GM21528 (cell line): ENCODE results near the gene ATP8B1.
"Not testable (repeated sequence)": the region's sequence is repeated elsewhere in the genome, so short reads cannot be mapped to it uniquely, and the experiment has no call there.

ENCODE experiments used
- ATAC-seq: cut with Tn5 transposase; IDR thresholded peaks from one replicate; pipeline ENCODE4 v1.9.1; 2021; ENCODE audit warnings: mild to moderate bottlenecking, moderate library complexity; ENCODE audit not compliant: unreplicated experiment, low FRiP score

The ATP8B1 gene

GRCh38 chr18:57737400-57738060 is 65.6 kb downstream of the ATP8B1 start:
- no peak for ATAC-seq

DNA sequence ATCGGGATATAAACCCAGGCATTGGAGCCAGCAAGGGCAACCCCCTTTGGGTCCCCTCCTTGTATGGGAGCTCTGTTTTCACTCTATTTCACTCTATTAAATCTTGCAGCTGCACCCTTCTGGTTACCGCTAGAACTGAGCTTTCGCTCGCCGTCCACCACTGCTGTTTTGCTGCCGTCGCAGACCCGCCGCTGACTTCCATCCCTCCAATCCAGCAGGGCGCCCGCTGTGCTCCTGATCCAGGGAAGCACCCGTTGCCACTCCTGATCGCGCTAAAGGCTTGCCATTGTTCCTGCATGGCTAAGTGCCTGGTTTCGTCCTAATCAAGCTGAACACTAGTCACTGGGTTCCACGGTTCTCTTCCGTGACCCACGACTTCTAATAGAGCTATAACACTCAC is 68.1 kb downstream of the ATP8B1 start:
- not testable (repeated sequence) for ATAC-seq

DNA sequence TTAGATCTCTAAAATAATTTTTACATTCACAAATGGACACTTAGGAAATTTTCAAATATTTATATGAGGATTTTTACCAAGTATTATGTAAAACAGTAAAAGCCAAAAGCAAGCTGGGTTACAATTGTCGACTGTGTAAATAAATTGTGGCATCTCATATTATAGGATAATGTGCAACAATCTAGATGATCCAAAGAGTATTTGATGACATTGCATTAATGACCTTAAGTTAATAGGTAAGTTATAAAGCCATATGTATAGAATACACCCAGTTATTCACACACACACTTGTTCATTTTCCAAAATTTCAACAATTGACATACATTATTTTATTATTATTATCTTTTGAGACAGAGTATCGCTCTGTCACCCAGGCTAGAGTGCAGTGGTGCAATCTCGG is 69.3 kb downstream of the ATP8B1 start:
- ATAC-seq, result no peak

DNA sequence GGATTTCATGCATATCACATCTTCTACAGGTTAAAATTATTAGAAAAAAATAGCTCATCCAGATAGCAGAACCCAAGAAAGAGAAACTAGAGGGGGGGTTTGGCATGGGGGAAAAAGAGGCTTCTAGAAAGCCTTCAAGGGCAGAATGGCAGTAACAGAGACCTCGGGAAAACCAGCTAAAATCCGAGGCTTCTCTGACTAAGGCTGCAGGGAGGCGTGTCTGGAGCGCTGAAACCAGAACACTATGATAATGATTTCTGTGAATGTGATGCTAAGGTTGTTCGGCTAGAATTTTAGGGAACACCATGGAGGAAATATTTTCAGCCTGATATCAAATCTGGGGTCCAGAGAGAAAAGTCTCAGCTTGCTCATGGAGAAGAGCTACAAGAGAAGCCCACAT is 73.0 kb downstream of the ATP8B1 start:
- no peak for ATAC-seq

DNA sequence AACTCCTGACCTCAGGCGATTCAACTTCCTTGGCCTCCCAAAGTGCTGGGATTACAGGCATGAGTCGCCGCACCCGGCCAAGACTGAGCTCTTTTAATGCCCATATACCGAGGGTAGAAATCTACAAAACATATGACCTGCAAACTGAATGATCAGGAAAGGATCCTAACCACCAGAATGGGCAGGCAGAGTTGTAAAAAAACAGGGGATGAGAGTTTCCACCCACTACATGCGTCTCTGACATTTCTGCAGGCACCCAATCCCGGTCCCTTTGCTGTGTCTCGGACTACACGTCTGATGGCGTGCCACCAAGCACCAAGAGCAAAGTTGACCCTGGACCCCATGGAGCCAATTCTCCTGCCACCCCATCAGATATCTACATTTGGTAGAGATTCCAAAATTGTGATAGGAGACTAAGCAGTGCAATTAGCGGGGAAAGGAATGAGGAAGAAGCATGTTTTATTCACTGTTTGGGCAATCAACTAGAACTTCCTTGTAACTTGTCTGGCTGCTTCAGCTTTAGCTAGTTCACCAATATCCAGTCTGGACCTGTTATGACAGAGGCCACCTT is 74.1 kb downstream of the ATP8B1 start:
- no peak for ATAC-seq

- ATAC-seq, result no peak
Observed at GRCh38 chr18:57727952-57728807, 74.9 kb downstream of the ATP8B1 start.

DNA sequence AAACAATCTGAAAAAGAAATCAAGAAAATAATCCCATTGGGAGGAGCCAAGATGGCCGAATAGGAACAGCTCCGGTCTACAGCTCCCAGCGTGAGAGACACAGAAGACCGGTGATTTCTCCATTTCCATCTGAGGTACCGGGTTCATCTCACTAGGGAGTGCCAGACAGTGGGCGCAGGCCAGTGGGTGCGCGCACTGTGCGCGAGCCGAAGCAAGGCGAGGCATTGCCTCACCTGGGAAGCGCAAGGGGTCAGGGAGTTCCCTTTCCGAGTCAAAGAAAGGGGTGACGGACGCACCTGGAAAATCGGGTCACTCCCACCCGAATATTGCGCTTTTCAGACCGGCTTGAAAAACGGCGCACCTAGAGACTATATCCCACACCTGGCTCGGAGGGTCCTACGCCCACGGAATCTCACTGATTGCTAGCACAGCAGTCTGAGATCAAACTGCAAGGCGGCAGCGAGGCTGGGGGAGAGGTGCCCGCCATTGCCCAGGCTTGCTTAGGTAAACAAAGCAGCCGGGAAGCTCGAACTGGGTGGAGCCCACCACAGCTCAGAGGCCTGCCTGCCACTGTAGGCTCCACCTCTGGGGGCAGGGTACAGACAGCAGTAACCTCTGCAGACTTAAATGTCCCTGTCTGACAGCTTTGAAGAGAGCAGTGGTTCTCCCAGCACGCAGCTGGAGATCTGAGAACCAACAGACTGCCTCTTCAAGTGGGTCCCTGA is 83.7 kb downstream of the ATP8B1 start:
- ATAC-seq, result not testable (repeated sequence)

GRCh38 chr18:57716549-57716948 is 86.6 kb downstream of the ATP8B1 start:
- no peak for ATAC-seq

DNA sequence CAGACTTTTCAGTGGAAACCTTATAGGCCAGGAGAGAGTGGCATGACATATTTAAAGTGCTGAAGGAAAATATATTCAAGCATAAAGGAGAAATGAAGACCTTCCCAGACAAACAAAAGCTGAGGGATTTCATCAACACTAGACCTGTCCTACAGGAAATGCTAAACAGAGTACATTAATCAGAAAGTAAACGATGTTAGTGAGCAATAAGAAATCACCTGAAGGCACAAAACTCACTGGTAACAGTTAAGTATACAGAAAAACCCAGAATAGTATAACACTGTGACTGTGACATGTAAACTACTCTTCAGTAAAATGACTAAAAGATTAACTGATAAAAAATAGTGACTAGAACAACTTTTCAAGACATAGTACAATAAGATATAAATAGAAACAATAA is 87.4 kb downstream of the ATP8B1 start:
- ATAC-seq, result no peak

DNA sequence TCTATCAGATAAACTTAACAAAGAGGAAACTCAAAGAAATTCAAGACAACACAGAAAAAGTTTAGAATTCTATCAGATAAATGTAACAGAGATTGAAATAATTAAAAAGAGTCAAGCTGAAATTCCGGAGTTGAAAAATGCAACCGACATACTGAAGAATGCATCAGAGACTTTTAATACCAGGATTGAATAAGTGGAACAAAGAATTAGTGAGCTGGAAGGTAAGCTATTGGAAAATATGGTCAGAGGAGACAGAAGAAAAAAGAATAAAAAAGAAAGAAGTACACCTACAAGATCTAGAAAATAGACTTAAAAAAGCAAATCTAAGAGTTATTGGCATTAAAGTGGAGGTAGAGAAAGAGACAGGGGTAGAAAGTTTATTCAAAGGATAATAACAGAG is 88.0 kb downstream of the ATP8B1 start:
- no peak for ATAC-seq

DNA sequence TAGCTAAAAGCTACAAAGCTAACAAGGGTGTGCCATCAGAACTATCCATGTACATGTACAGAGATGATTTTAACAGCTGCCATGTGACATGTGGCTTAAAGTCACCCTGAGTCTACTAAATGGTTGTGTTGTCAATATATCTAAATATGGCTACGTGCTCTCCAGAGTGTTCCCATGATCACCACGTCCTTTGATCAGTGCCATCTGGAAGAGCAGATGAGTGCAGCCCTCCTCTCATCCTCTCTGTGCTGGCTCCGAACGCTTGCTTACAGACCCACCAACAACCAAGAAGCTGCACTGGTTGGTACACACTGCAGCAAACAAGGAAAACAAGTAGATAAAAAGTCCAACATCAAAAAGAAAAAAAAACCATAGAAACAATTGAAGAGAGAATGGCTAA is 92.9 kb downstream of the ATP8B1 start:
- no peak for ATAC-seq

DNA sequence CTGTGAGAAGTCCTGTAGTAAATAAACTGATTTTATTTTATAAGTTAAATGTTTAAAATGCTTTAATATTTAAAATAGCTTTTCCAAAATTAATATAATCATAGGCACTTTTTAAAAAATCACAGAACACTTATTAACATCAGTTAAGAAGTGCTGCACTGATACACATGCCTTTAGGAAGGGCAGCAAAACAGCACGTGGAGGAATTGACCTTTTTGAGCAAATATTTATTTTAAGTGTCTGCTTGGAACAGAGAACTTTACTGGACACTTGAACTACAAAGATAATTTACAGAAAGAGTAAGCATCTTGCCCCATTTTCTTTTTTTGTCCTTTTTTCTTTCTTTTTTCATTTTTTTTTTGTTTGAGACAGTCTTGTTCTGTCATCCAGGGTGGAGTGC is 93.8 kb downstream of the ATP8B1 start:
- ATAC-seq, result no peak

DNA sequence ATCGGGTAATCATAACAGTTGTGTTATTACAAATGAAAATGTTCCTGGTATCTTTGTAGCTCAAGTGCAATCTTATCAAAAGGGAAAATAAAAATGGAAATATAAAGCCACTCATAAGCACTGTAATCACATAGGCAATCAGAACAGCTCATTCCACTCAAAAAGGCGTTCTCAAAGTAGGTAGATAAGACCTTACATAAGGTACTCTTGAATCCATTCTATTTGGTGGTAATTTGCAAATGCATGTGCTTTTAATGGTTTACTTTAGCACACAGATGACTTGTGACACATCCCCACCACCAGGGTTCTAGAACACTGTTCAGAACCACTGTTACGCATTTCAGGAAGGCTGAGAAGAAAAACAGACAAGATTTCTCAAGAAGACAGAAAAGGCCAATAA is 94.8 kb downstream of the ATP8B1 start:
- ATAC-seq, result no peak

DNA sequence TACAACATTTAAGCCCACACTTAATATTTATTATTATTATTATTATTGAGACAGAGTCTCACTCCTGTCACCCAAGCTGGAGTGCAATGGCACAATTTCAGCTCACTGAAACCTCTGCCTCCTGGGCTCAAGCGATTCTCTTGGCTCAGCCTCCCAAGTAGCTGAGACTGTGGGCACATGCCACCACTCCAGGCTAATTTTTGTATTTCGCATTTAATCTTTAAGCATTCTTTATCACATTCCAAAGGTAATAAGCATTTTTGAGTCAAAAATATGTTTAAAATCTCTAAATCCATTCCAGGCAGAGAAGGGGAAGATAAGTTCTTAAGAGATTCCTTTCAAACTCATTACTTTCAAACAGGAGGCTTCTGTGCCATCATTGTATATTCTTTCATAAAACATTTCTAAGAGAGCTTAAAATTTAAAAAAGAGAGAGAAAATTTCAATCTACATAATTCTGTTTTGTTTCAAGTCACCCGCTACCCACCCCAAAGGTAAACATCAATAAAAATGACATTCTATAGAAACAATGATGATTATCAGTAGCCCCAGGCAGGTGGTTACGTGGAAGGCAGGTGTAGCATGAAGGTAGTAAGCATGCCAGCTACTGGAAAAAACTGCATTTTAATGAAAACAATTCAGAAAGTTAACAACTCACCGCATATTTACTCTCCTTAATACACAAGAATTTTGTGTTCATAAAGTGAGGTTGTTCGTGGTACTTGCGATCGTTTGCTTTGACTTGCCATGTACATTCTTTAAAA is 97.1 kb downstream of the ATP8B1 start:
- no peak for ATAC-seq

GRCh38 chr18:57705011-57705410 is 98.1 kb downstream of the ATP8B1 start:
- no peak for ATAC-seq

DNA sequence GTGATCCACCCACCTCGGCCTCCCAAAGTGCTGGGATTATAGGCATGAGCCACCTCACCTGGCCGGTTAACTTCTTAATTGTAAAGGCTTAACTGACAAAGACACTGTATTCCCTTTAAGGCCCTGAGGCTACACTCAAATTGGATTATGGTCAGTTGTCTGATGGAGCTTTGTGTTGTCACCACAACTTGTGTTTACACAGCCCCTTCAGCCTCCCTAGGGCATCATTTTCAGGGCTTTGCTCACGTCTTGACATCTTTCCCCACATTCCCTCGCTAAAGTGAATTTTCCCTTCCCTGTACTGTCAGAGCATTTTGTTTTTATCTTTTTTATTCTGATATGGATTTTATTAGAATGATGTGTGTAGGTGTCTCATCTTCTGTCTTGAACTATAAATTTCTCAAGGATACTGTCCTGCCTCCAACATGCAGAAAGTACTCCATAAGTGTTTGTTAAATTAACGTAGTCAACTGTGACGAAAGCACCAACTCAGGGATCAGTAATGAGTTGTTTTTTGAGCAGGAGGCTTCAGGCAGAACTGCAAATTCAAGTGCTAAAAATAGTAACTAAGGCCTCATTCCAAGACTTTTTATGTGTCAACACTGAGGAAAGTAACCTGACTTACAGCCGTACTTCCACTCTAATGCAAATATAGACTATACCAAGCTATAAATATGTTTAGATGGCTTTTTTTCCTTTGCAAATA is 104.4 kb downstream of the ATP8B1 start:
- no peak for ATAC-seq

DNA sequence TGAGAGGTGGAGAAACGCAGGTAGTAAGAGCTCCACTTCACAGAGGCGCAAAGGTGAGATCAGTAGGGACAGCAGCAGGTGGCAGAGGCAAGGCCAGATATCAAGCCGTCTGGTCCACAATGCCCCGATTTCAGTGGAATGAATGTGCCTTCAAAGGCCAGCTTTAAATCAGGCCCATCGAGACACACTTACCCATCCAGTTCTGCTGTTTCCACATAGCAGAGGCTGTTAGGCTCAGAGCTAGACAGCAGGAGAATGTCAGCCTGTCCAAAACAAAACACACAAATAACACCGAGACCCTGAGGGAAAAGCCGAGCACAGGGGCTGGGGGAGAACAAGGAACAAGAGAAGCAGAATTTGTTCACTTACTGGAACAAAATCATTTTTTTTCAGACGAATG is 105.7 kb downstream of the ATP8B1 start:
- no peak for ATAC-seq

- no peak for ATAC-seq
Observed at GRCh38 chr18:57696271-57696670, 106.8 kb downstream of the ATP8B1 start.

- no peak for ATAC-seq
Observed at GRCh38 chr18:57691363-57691762, 111.8 kb downstream of the ATP8B1 start.

DNA sequence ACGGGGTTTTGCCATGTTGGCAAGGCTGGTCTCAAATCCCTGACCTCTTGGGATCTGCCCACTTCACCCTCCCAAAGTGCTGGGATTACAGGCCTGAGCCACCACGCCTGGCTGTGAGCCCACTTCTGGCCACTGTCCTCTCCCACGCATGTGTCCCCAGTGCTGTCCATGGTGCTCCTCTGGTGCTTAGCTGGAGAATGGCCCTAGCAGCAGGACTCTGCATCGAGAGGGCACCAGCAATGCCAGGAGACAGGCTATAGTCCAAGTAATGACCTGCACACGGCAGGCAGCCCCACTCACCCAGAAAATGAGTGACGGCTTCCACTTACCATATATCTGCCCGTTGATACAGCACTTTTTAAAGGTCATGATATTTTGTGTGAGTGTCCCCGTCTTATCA is 115.1 kb downstream of the ATP8B1 start:
- ATAC-seq, result no peak
